HG03280 (cell line): ENCODE measurements around the gene MCTP1.
"Not testable (repeated sequence)": the region's sequence is repeated elsewhere in the genome, so short reads cannot be mapped to it uniquely, and the experiment has no call there.

Experiments used
- ATAC-seq: cut with Tn5 transposase; IDR thresholded peaks from one replicate; pipeline ENCODE4 v1.9.1; 2021; ENCODE audit warnings: mild to moderate bottlenecking, moderate library complexity; ENCODE audit not compliant: unreplicated experiment

MCTP1 gene

DNA sequence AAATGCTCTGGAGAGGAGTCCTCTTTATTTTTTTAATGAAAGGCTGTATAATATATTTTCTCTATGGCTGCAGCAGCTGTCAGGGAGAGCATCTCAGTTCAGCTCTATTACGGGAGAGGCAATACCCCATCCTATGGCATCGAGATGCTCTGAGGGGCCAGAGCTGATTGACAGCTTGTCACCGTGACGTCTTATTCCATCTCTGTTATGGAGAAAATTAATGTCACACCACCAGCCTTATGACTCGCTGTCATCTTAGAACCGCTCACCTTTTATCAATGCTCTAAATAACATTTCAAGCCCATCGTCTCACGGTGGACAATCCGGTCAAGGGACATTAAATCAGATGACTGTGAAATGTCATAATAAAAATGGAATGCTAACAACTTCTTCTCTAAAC is 392.9 kb downstream of the MCTP1 start:
- no peak for ATAC-seq

DNA sequence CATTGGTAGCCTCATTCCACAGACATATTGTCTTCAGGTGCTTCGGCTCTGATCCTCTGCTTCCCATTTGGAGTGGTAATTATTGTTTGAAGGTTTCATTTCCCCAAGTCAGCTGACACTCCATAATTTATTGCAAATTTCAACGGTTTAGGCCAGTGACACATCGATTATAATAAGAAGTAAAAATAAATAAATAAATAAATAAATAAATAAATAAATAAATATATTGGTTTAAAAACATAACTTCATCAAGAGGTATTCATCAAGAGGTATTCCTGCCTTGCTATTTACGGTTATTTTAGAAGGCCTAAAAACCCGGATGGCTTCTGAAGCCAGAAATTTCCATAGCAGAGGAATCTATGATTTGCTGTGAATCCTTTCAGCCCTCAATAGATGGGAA is 393.3 kb downstream of the MCTP1 start:
- no peak for ATAC-seq

DNA sequence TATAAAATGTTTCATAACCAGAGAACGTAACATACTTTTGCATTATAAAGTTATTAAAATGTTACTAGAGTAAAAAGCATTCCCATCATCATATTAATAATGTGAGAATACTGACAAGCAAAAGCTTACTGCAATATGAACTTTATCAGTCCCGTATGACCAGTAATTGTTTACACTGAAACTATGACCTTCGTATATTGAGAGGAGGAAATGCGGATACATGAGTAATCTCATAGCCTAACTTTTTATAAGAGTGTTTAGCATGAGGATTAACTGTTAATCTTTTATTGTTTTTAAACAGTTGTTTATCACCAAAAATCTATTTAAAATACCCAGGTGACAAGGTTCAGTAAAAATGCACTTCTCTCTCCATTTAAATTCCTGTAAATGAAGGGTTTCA is 394.0 kb downstream of the MCTP1 start:
- no peak for ATAC-seq

DNA sequence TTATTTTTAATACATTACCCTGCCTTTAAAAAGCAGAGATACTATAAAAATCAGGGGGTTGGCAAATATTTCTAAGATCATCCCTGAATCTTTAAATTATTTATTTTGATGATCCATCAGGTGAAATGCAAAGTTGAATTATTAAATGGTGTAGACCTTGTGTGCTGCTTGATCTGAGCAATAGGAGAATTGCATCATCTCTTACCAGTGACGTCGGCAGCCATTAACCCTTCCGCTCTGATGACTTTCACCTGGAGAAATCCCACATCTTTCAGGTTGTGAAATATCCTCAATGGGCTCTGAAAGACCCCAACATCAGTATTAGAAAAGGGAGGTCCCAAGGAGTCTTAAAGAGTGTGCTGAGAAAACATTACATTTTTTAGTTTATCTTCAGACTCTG is 396.2 kb downstream of the MCTP1 start:
- no peak for ATAC-seq

DNA sequence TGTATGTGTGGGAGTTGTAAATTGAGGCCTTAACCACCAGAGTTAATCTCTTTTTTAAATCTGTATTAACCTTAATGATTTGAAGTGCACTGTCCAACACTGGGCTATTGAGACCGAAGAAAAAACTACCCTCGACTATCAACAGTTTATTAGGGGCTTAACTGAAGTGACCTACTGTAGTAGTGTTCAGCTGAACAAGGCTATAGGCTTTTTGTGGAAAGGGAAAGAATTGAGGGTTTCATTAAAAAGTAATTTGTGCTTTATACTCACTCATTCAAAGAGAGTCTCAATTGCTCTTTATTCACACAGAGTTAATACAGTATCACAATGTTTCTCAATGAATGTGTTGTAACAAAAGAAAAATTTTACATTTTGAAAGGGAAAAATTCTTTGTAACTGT is 399.0 kb downstream of the MCTP1 start:
- no peak for ATAC-seq

DNA sequence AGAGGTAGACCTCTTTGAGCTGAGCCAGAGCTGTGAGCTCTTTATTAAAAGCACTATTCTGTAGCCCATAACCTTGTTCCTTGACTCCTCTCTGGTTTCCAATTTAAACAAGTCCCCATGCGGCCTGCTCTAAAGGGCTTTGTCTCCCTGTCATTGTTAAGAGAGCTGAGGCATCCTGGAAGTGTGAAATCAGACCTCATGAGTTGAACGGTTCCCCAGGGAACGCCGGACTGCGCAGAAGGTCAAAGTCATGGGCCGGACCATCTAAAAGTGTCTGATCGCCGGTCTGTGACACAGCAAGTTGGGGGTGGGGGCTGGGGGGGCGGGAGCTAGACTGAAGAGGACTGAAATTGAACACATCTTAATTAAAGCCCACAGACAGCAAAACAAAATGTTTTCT is 400.6 kb downstream of the MCTP1 start:
- no peak for ATAC-seq

DNA sequence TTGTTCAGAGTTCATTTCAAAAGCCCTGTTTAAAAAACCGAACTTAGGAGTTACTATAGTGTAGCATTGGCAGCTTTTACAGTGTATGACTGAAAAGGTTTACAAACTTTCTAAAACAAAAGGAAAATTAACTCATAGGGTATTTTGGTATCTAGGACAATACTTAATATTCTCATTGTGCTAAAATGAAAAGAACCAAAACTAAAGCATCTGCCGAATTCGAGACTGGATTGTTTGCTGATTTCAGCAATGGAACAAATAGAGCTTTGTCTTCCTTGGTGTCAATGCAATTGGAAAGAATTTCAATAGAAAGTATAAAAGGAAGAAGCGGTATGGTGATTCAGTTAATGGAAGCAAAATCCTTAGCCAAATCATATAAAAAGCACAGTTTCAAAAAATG is 412.4 kb downstream of the MCTP1 start:
- no peak for ATAC-seq

DNA sequence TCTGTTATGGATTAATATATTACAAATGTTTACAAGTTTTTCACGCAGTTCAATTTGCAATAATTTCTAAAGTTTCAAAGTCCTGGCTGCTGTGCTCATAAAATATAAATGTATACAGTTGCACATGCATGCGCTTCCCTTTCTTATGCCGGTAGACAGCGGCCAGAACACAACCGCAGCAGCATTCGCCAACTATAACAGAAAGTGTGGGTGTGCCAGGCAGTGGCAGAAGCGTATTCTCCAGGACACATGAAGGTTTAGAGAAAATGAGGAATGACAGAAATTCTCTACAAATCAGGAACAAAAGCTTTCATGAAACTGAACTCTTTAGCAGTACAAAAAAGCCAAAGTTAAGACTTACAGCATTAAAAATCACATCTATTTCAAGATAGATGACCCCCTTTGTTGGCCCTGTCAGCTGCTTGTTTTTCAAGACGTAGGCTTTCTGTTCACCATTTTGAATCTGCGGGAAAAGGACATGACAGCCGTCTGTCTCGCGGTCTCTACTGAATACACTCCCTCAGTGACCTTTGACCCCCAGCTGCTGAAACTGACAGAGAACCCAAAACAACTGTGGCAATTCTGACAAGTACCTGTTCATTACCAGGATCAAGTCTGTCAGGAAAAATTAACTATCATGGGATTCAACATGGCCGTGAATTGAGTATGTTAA is 414.2 kb downstream of the MCTP1 start:
- ATAC-seq = no peak

DNA sequence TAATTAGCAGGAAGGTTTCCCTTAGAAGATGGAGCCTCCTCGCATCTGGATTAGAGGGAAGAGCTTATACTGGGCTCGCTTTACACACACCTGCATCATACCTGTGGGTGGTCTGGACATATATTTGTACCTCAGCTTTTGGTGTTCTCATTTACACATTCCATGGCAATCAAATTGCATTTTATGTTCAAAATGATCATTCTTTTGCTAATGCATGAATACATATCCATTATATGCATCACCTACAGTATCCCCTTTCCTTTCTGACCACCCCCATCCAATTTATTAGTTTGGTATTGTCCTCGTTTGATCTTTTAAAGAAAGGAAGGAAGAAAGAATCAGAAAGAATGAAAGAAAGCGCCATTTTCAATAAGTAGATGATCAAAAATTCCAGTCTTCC is 415.0 kb downstream of the MCTP1 start:
- no peak for ATAC-seq

DNA sequence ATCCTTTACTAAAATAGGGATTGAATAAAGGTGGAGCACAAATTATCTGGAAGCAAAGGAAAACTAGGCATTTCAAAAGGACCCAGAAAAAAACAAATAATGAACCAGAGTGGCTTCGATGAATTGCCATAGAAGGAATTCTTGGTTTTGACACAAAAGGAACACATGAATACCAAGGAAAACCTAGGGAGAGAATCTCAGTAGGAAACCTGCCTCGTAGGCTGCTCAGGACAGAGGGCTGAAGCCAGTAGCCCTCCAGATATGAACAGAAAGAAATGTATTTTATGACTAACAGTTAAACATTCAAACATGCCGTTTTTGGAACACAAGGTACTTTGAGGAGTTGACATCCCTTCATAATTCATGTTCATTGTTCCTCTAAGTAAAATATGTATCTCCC is 420.9 kb downstream of the MCTP1 start:
- no peak for ATAC-seq

DNA sequence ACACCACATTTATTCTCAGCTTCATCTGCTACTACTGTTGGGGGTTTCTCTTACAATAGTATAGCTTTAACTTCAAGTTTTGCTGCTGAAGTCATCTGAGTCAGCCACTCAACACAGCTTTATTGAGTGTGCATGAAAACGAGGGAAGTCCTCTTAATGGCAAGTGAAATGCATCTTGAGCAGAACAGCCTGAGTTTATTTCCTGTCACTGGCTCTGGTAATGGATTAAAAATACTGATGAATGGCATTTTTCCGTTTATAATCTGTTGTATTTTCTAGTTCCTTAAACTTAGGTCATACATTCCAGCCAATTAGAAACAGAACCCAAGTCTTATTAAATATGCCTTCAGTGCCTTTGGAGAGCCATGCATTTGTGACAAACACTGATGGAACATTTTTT is 427.8 kb downstream of the MCTP1 start:
- no peak for ATAC-seq

DNA sequence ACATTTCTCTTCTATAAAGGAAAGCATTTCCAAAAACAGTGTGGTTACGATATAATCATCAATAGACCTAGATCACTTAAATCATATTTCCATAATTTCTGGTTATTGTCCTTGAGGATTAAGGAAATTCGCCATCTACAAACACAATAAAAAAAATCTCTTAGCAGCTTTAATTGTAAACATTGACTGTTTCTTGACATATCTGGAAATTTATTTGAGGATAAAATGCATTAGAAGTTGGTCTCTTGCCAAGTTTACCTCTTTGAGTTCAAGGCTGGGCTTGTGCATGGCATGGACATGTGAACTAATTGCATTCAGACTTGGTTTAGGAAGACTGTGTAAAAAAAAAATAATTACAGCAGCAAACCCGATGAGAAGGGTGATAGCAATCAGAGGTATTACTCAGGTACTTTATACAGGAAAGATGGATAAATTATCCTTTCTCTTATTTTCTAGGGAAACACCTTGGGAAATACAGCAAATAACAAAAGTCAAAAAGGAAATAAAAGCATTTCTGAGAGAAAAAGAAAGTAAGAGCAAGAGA is 428.6 kb downstream of the MCTP1 start:
- ATAC-seq = no peak

DNA sequence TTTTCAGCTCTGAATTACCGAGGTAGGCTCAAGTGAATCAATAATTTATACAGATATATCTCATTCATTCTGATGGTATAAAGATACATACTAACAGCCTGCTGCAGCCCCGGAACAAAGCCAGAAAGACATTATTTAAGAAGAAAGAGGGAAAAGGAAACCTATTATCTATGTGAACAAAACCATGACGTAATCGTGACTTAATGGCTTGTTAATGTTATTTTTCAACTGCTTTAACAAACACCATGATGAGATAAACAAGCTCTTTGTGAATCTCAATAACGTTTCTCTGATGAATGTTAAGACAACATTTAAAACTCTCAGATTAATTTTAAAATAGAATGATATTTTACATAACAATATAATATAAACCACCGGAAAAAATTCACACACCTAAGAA is 429.4 kb downstream of the MCTP1 start:
- no peak for ATAC-seq

DNA sequence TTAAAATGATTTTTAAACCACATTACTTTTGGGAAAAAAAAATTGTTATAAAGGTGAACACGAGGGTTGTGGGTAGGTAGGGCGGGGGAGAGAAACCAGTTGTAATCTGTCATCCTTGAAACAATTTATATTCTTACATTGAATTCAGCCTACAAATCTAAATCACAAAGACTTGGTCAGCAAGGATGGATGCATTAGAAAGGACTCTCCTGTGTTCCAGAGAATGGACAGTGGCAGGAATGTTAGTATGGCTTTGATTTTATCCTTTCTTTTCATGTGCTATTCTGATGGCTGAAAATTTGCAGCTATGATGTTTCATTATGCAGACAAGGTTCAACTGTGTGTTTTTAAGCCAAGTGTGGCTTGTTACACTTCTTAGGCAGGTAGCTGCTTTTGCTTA is 431.8 kb downstream of the MCTP1 start:
- ATAC-seq = no peak

DNA sequence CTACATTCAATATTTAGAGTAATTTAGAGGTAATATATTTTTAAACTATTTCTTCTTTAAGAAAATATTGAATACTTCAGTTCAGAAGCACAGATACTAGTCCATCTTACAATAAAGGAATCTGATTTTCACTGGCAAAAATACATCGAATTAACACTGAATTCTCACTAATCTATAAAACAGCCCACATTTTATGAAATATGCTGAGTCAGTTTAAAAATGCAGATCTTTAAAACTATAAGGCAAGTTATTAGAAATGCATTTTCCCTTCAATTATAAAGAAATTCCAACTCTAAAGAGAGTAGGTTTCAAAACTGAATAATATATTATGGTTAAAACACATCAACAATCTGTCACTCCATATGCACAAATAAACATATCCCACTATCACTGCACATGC is 433.9 kb downstream of the MCTP1 start:
- ATAC-seq = no peak

DNA sequence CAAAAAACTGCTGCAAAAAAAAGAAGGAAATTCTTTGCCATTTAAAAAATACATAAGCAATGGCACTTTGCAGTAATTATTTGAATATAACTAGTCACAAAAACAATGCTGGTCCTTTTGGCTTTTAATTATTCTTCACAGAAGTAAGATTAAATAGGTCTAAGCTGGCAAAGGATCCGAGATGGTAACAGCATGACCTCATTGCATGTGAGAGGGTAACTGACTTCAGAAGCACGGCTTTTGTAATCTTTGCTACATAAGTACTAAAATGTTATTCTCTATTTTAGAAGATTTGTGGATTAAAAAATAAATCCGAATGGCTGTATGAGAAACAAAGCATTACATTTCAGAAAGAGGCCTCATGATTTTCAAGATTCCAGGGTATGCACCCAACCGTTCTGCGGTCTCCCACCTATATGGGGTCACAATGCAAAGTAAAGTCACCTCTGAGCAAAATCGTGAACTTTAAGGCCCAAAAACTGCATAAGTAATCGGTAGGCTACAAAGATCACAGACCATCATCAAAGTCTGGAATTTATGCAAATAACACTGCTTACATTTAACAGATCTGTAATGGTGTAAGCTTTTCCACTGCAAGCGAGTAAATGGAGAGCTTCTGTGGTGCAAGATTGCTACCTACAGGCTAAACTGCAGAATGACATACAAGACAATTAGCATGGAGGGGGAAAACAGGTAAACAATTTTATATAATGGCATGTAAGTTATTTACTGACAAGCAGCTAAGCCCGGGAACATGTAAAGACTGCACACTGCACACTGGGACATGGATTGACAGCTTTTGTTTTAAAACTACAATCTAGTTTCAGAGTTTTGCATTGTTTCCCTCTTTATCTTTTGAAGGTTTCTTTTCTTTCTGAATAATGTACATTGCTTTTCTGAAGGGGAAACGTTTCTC is 434.8 kb downstream of the MCTP1 start:
- peak; percentile 95 for ATAC-seq

DNA sequence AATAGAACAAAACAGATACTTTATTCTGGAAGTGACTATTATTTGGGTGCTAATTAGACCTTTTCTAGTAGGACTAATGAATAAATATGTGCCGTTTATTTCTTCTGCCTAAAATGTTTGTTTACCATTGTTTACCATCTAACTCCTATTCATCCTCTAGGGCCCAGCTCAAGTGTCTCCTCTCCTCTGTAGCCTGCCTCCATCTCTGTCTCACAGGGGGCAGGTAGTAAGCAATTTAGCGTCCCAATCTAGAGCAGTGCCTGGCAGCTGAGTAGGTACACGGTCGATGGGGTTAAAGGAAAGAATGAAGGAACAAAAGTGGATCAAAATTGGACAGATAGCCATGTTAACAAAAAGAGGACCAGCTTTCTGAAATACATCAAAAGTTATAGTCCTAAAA is 435.6 kb downstream of the MCTP1 start:
- no peak for ATAC-seq

DNA sequence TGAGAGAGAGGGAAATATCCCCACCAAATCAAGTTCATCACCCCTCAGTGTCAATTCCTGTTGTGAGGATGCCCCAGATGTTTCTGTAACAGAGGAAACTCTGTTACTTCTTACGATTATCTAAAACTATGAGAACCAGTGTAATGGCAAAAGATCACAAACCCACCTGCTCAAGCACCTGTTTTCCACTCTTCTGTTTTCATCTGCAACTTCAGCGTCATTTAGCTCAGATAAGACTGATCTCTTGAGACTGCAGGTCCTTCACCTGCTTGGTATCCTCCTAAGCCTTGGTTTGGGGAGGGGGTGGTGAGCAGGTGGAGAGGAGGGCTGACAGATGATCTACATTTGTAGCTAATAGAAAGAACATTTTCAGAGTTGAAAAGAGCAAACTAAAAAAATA is 437.2 kb downstream of the MCTP1 start:
- no peak for ATAC-seq

DNA sequence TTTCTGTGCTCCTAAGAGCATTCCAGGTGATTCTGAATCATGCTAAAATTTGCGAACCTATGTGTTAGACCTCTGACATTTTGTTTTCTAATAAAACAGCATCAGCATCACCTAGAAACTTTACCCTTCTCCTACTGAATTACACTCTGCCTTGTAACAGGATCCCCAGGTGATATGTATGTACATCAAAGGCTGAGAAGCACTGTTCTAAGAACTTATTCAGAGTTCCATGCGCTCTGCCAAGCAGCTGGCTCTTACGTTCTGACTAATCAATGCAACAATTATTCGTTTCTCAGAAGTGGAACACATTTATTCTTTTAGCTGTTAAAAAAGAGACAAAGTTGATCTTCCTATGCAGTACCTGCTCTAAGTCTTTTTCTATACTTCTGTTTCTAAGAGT is 437.9 kb downstream of the MCTP1 start:
- no peak for ATAC-seq

DNA sequence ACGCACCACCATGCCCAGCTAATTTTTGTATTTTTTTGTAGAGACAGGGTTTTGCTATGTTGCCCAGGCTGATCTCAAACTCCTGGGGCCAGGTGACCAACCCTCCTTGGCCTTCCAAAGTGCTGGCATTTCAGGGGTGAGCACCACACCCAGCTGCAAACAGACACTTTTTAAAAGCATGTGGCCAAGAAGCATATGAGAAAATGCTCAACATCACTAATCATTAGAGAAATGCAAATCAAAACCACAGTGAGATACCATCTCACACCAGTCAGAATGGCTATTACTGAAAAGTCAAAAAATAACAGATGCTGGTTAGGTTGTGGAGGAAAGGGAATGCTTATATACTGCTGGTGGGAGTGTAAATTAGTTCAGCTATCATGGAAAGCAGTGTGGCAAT is 439.2 kb downstream of the MCTP1 start:
- ATAC-seq = not testable (repeated sequence)

DNA sequence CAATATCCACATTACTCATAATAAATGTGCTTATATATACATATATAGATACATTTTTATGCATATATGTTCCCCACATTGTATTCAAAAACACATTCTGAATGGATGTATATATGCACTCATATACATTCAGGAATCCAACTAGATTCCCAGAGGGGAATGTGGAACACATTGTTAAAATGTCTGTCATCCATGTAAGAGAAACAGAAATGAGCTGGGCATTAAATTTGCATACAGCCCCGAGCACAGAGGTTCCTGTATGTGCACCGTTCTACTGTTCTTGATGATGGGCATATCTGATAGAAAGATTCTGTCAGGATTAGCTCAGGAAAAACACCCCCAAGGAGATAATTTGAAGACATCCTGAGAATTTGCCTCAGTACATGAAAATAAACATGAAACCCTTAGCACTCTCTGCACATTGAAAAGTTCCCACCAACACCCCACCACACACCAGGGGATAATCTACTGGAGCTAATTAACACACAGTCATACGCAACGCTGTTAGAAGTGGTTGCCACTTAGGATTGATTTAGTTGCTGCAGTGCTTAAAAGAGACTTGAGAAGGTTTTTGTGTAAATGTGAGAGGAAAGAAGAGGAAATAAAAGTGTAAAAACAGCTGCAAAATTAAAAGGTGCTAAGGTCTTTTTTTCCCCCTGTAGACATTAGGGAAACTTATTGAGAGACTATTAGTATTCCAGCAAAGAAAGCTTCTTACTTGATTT is 443.1 kb downstream of the MCTP1 start:
- no peak for ATAC-seq

DNA sequence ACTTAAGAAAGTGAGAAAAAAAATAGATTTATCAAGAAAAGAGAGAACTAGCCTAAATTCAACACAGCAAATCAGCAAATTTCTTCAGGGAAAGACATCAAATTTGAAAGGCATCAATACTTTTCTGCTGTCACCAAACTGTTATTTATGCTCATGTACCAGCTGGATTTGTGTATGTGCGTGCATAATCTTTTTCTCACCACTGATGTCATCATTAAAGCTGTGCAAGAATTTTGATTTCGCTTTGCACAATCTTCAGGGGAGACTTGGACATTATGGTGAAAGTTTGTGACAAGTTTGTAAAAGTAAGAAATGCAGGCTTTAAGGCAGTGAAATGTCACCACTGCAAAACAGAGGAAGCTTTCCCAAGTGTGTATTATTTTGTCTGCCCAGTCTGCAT is 451.0 kb downstream of the MCTP1 start:
- ATAC-seq = no peak
